A549 (cell line): ENCODE results near the gene DCTD. TPM values are rescaled to one million over a fixed set of nuclear protein-coding genes. Genes with fewer than 3 reads are reported as not detected.

Experiments used
- ATAC-seq, 2 experiments: fragments of 200-7000 bp in 1 of 2; fragments of >200 bp in 1 of 2; cut with Nextera tagmentation in 1 of 2; cut with Tn5 transposase in 1 of 2; 3 replicates each; pipeline versions ENCODE4 v1.8.0 to v1.9.1; 2018 to 2020; ENCODE audit warnings: mild to moderate bottlenecking in 1 of 2, moderate library complexity in 1 of 2
- CTCF ChIA-PET: fragments of 300-600 bp; sonication (Branson Sonifier 250); formaldehyde crosslinking; extraction: SDS; loops from one replicate; lab custom pipeline; 2021; ENCODE audit warnings: antibody characterized with exemption, inconsistent platforms; lab: Yijun Ruan, JAX
- POLR2A ChIA-PET: fragments of 350-600 bp; formaldehyde crosslinking; extraction: SDS; loops from one replicate; lab custom pipeline; 2021; ENCODE audit warnings: antibody characterized with exemption, inconsistent platforms; lab: Yijun Ruan, JAX
- DNase-seq, 2 experiments: peaks; one replicate each; pipeline versions ENCODE4 v3.0.0 to v3.0.0-alpha.2; 2011 to 2016; ENCODE audit warnings: low read depth in 1 of 2, low spot score in 1 of 2
- FAIRE-seq: peaks from 2 replicates; lab custom pipeline; 2011; peaks lifted over from hg19 to GRCh38; lab: Jason Lieb, UNC
- H3K27ac ChIP-seq, 2 experiments: fragments of >200 bp; sonication (Bioruptor Twin); formaldehyde crosslinking; 3 replicates each; pipeline ENCODE4 v1.5.1; 2016 to 2017
- H3K4me1 ChIP-seq: fragments of >200 bp; sonication (Bioruptor Twin); formaldehyde crosslinking; 3 replicates; pipeline ENCODE4 v1.6.1; 2016
- H3K4me2 ChIP-seq: fragments of >200 bp; sonication (Bioruptor Twin); formaldehyde crosslinking; 3 replicates; pipeline ENCODE4 v1.6.1; 2016
- H3K4me3 ChIP-seq: fragments of >200 bp; sonication (Bioruptor Twin); formaldehyde crosslinking; 3 replicates; pipeline ENCODE4 v1.5.1; 2016
- H3K9me3 ChIP-seq: fragments of >200 bp; sonication (Bioruptor Twin); formaldehyde crosslinking; 3 replicates; pipeline ENCODE4 v1.6.1; 2016
- EP300 ChIP-seq, 2 experiments: fragments of >200 bp; sonication (Bioruptor Twin); formaldehyde crosslinking; IDR thresholded peaks; 2 replicates in 1 of 2; 3 replicates in 1 of 2; pipeline ENCODE4 v1.6.1; 2016 to 2017
- HEYL ChIP-seq: fragments of 250-450 bp; sonication (Bioruptor Pico); IDR thresholded peaks from 2 replicates; pipeline ENCODE4 v1.8.0; 2021; ENCODE audit warnings: mild to moderate bottlenecking, moderate library complexity
- PHF8 ChIP-seq: fragments of 200-600 bp; sonication (generic); IDR thresholded peaks from 2 replicates; pipeline ENCODE4 v1.6.1; 2016; ENCODE audit warnings: low read depth, mild to moderate bottlenecking, antibody characterized with exemption, moderate library complexity, borderline replicate concordance
- ZNF302 ChIP-seq: fragments of 250-450 bp; sonication (Bioruptor Pico); IDR thresholded peaks from 2 replicates; pipeline ENCODE4 v1.9.0; 2021; ENCODE audit warnings: inconsistent platforms, mild to moderate bottlenecking, moderate library complexity
- ZSCAN20 ChIP-seq: fragments of 250-450 bp; sonication (Bioruptor Pico); IDR thresholded peaks from 2 replicates; pipeline ENCODE4 v1.8.0; 2022; ENCODE audit warnings: mild to moderate bottlenecking, moderate library complexity
- WGBS: methylation state at CpG from one replicate; pipeline ENCODE4 v1.1.6; 2017; ENCODE audit errors: missing lambda C conversion rate; 5-methylcytosine and 5-hydroxymethylcytosine counted together
- polyA plus RNA-seq, 4 experiments: library from polyadenylated mRNA; depleted of rRNA in 3 of 4; stranded (reverse); fragments of >200 nt; fragmentation: RNase III in 1 of 4; extraction: RNeasy Plus Mini Kit Qiagen cat#74134 plus additional on column Dnase treatment in 1 of 4; gene quantifications; 2 replicates in 3 of 4; 3 replicates in 1 of 4; pipeline ENCODE4 v1.2.3, GENCODE V29; 2011 to 2017

DCTD gene
- polyA plus RNA-seq, 2 of the 4 experiments (the other 2 are of a cell fraction), result 74.4 to 112 TPM

DNA sequence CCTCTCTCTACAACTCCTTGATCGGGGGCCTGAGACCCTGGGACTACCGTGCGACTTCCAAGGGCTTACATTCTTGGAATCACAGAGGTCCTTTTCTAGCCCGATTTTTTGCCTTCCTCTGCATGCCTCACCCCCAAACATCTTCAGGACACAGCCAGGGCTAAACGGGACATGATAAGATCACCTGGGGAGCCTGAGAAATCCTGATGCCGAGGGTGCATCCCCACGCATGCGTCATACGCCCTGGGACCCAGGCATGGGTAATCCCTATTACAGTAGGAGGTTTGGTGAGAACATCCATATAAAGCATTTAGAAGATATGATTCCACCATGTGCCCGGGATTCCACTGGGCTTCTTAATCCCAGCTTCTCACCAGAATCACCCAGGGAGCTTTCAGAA lies 77.1 kb downstream of the DCTD start:
- Histone ChIP-seq H3K4me3 (no peak overlapping the region), H3K9me3 (no peaks in the 10 kb centered on the region), H3K4me1 (no peaks in the 10 kb centered on the region), H3K4me2 (no peak overlapping the region), H3K27ac (no peak overlapping the region)
- no peak for TF ChIP-seq ZNF302 (CRISPR knock-in tag)
- no peak for TF ChIP-seq ZSCAN20 (CRISPR knock-in tag)
- TF ChIP-seq PHF8, result no peak
- TF ChIP-seq EP300 (IDR thresholded peaks at IDR 0.05), result no peak
- TF ChIP-seq HEYL (CRISPR knock-in tag), result no peak
- no peak for DNase-seq
- CTCF ChIA-PET, result no interaction called here
- 45% methylated on average over 8 of the region's 10 CpGs for WGBS
- ATAC-seq, result no peak
- no peak for FAIRE-seq
- POLR2A ChIA-PET, result no interaction called here

Other genes starting within 250 kb of the DCTD start
- gene WWC2, start 181.9 kb upstream of the DCTD start, polyA plus RNA-seq (2011; rRNA removed), result 22.5 and 26.9 TPM in 2 replicates
- 14.9 to 16.2 TPM (median 15.3 TPM) in 3 replicates for gene WWC2, start 181.9 kb upstream of the DCTD start, polyA plus RNA-seq (2017; fragmentation: RNase III; extraction: RNeasy Plus Mini Kit Qiagen cat#74134 plus additional on column Dnase treatment)